Neural cell (in vitro differentiated cells): ENCODE data around the gene ATP1B2. TPM values are rescaled to one million over a fixed set of nuclear protein-coding genes. Genes with fewer than 3 reads are reported as not detected.

Experiments used
- H2AFZ ChIP-seq: fragments of 200-600, 300-800 bp; sonication (generic), shearing (Covaris generic); 2 replicates; pipeline ENCODE4 v1.6.0; 2014; ENCODE audit warnings: low read depth, mild to moderate bottlenecking, antibody characterized with exemption, low read length, moderate library complexity
- H3F3A ChIP-seq: fragments of 200-600 bp; shearing (Covaris generic); 2 replicates; pipeline ENCODE4 v1.6.1; 2016; ENCODE audit warnings: mild to moderate bottlenecking, moderate library complexity, mixed read lengths, antibody characterized with exemption, low read length; ENCODE audit not compliant: insufficient read depth, poor library complexity, severe bottlenecking
- H3K27ac ChIP-seq: fragments of 200-600, 300-800 bp; sonication (generic), shearing (Covaris generic); 2 replicates; pipeline ENCODE4 v1.5.1; 2014; ENCODE audit warnings: mild to moderate bottlenecking, low read length, moderate library complexity
- H3K27me3 ChIP-seq: fragments of 300-800, 200-600 bp; sonication (generic), shearing (Covaris generic); 2 replicates; pipeline ENCODE4 v1.6.0; 2014; ENCODE audit warnings: mild to moderate bottlenecking, low read depth, low read length, moderate library complexity; ENCODE audit not compliant: insufficient read depth
- H3K36me3 ChIP-seq: fragments of 300-800, 200-600 bp; sonication (generic), shearing (Covaris generic); 2 replicates; pipeline ENCODE4 v1.5.1; 2014; ENCODE audit warnings: mild to moderate bottlenecking, antibody characterized with exemption, low read length, moderate library complexity; ENCODE audit not compliant: insufficient read depth
- H3K4me2 ChIP-seq: fragments of 300-800, 200-600 bp; sonication (generic), shearing (Covaris generic); 2 replicates; pipeline ENCODE4 v1.6.0; 2014; ENCODE audit warnings: mild to moderate bottlenecking, low read length
- H3K4me3 ChIP-seq: fragments of 300-800, 200-600 bp; sonication (generic), shearing (Covaris generic); 2 replicates; pipeline ENCODE4 v1.5.1; 2014; ENCODE audit warnings: mild to moderate bottlenecking, low read length, moderate library complexity
- H3K79me2 ChIP-seq: fragments of 200-600 bp; shearing (Covaris generic); replicated peaks from 2 replicates; pipeline ENCODE4 v1.6.0; 2014; ENCODE audit warnings: mild to moderate bottlenecking, low read length, moderate library complexity; ENCODE audit not compliant: insufficient read depth
- H3K9ac ChIP-seq: fragments of 300-800, 200-600 bp; sonication (generic), shearing (Covaris generic); 2 replicates; pipeline ENCODE4 v1.6.1; 2016; ENCODE audit warnings: mild to moderate bottlenecking, low read length, mixed read lengths
- H3K9me2 ChIP-seq: fragments of 200-600 bp; shearing (Covaris generic); 2 replicates; pipeline ENCODE4 v1.6.1; 2016; ENCODE audit warnings: mild to moderate bottlenecking, low read length, mixed read lengths; ENCODE audit not compliant: insufficient read depth
- H3K9me3 ChIP-seq: fragments of 200-600, 300-800 bp; sonication (generic), shearing (Covaris generic); 2 replicates; pipeline ENCODE4 v1.6.1; 2016; ENCODE audit warnings: mild to moderate bottlenecking, mixed run types, low read length, moderate library complexity, mixed read lengths
- H4K20me1 ChIP-seq: fragments of 200-600 bp; shearing (Covaris generic); 2 replicates; pipeline ENCODE4 v1.6.1; 2016; ENCODE audit warnings: mild to moderate bottlenecking, mixed run types; ENCODE audit not compliant: insufficient read depth
- CTCF ChIP-seq: fragments of 450-650 bp; IDR thresholded peaks from 2 replicates; pipeline ENCODE4 v1.5.1; 2014; ENCODE audit warnings: antibody characterized with exemption, mild to moderate bottlenecking, moderate library complexity; ENCODE audit not compliant: poor library complexity, severe bottlenecking
- EP300 ChIP-seq: fragments of 450-650 bp; conservative IDR thresholded peaks from 2 replicates; pipeline ENCODE4 v1.6.1; 2014; ENCODE audit warnings: antibody characterized with exemption, mild to moderate bottlenecking, moderate library complexity; ENCODE audit not compliant: poor library complexity, severe bottlenecking
- EZH2 ChIP-seq: fragments of 200-600, 300-800 bp; shearing (Covaris generic), sonication (generic); IDR thresholded peaks from 2 replicates; pipeline ENCODE4 v1.6.1; 2014; ENCODE audit warnings: antibody characterized with exemption, low read length, borderline replicate concordance, mild to moderate bottlenecking; ENCODE audit not compliant: insufficient read depth, poor library complexity, severe bottlenecking
- MXI1 ChIP-seq: fragments of 450-650 bp; conservative IDR thresholded peaks from 2 replicates; pipeline ENCODE4 v1.6.1; 2014; ENCODE audit warnings: antibody characterized with exemption, mild to moderate bottlenecking; ENCODE audit not compliant: poor library complexity, severe bottlenecking
- POLR2AphosphoS5 ChIP-seq: IDR thresholded peaks from 2 replicates; pipeline ENCODE4 v1.6.1; 2012
- RAD21 ChIP-seq: fragments of 450-650 bp; conservative IDR thresholded peaks from 2 replicates; pipeline ENCODE4 v1.6.1; 2014; ENCODE audit warnings: antibody characterized with exemption, mild to moderate bottlenecking, moderate library complexity
- SMC3 ChIP-seq: fragments of 450-650 bp; conservative IDR thresholded peaks from 2 replicates; pipeline ENCODE4 v1.6.1; 2014; ENCODE audit warnings: antibody characterized with exemption, mild to moderate bottlenecking, moderate library complexity; ENCODE audit not compliant: poor library complexity
- TAF1 ChIP-seq: IDR thresholded peaks from 2 replicates; pipeline ENCODE4 v1.6.1; 2012; ENCODE audit warnings: low read depth
- polyA plus RNA-seq: library from polyadenylated mRNA; depleted of rRNA; stranded (reverse); fragments of >200 nt; gene quantifications from 2 replicates; pipeline ENCODE4 v1.2.3, GENCODE V29; 2014
- TF ChIP-seq, protein P1 (sequence below): IDR thresholded peaks from 2 replicates; pipeline ENCODE4 v1.6.1; 2012; ENCODE audit warnings: borderline replicate concordance

ATP1B2 gene
- polyA plus RNA-seq, 1 donor from 2014 or later = 4.2 TPM

DNA sequence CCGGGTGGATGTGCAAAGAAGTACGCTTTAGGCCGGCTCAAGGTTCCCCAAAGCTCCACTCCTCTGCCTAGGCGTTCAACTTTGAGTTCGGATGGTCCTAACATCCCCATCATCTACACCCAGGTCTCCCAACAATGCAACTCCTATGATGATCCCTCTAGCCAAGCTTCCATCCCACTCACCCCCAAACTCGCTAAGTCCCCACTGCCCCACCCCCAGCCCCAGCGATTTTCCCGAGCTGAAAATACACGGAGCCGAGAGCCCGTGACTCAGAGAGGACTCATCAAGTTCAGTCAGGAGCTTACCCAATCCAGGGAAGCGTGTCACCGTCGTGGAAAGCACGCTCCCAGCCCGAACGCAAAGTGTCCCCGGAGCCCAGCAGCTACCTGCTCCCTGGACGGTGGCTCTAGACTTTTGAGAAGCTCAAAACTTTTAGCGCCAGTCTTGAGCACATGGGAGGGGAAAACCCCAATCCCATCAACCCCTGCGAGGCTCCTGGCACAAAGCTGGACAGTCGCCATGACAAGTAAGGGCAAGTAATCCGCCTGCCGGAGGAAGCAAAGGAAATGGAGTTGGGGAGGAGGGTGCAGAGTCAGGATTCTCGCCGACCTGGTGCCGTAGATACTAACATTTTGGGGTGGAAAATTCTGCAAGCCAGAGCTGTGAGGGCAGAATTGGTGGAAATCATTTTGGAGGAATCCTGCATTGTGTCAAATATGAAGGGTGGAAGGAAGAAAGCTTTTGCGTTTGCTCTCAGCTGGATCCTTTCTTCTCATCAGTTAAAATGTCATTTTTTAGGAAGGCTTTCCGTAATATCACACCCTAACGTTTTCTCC, 36.6 kb downstream of the ATP1B2 start, which contains the start of gene TP53:
Gene TP53 (minus strand): TSS at position 419 of the 836 bp plus-strand sequence. CDS start 10,896 bp downstream, outside the sequence.
- no peaks in the 10 kb centered on the region for H3K36me3 ChIP-seq
- H3K9me3 ChIP-seq = no peaks in the 10 kb centered on the region
- H3K79me2 ChIP-seq = peaks cover 43% of the 10 kb centered on the region
- H3K27me3 ChIP-seq = no peaks in the 10 kb centered on the region
- peak within 1 kb of the TSS; percentile 98 for H3K9ac ChIP-seq
- peak within 1 kb of the TSS; percentile 51 for H2AFZ ChIP-seq
- peaks cover 5% of the 10 kb centered on the region for H3F3A ChIP-seq
- peak within 1 kb of the TSS; percentile 96 for H3K4me3 ChIP-seq
- peak within 1 kb of the TSS; percentile 100 for H3K27ac ChIP-seq
- TF ChIP-seq MXI1 (peak; percentile 95), EP300 (no peak), SMC3 (no peak), POLR2AphosphoS5 (peak; percentile 80), TAF1 (peak; percentile 89)
- TF ChIP-seq, protein P1, sequence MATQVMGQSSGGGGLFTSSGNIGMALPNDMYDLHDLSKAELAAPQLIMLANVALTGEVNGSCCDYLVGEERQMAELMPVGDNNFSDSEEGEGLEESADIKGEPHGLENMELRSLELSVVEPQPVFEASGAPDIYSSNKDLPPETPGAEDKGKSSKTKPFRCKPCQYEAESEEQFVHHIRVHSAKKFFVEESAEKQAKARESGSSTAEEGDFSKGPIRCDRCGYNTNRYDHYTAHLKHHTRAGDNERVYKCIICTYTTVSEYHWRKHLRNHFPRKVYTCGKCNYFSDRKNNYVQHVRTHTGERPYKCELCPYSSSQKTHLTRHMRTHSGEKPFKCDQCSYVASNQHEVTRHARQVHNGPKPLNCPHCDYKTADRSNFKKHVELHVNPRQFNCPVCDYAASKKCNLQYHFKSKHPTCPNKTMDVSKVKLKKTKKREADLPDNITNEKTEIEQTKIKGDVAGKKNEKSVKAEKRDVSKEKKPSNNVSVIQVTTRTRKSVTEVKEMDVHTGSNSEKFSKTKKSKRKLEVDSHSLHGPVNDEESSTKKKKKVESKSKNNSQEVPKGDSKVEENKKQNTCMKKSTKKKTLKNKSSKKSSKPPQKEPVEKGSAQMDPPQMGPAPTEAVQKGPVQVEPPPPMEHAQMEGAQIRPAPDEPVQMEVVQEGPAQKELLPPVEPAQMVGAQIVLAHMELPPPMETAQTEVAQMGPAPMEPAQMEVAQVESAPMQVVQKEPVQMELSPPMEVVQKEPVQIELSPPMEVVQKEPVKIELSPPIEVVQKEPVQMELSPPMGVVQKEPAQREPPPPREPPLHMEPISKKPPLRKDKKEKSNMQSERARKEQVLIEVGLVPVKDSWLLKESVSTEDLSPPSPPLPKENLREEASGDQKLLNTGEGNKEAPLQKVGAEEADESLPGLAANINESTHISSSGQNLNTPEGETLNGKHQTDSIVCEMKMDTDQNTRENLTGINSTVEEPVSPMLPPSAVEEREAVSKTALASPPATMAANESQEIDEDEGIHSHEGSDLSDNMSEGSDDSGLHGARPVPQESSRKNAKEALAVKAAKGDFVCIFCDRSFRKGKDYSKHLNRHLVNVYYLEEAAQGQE = peak; percentile 89
- H4K20me1 ChIP-seq = no peaks in the 10 kb centered on the region
- H3K9me2 ChIP-seq = no peaks in the 10 kb centered on the region
- H3K4me2 ChIP-seq = peak within 1 kb of the TSS; percentile 94

- Histone ChIP-seq H3K27ac (peak within 1 kb of the TSS; percentile 100), H3K27me3 (no peaks in the 10 kb centered on the region), H3K4me3 (peak within 1 kb of the TSS; percentile 96), H3K9ac (peak within 1 kb of the TSS; percentile 98), H3F3A (peaks cover 5% of the 10 kb centered on the region), H3K9me3 (no peaks in the 10 kb centered on the region), H3K4me2 (peak within 1 kb of the TSS; percentile 94), H3K9me2 (no peaks in the 10 kb centered on the region), H3K36me3 (no peaks in the 10 kb centered on the region), H3K79me2 (peaks cover 36% of the 10 kb centered on the region), H4K20me1 (no peaks in the 10 kb centered on the region), H2AFZ (peak within 1 kb of the TSS; percentile 51)
- TF ChIP-seq POLR2AphosphoS5 = peak; percentile 12
- peak; percentile 88 for TF ChIP-seq MXI1
- no peak for TF ChIP-seq EZH2
- TF ChIP-seq, protein P1 = no peak
- peak; percentile 92 for TF ChIP-seq RAD21
- peak; percentile 100 for TF ChIP-seq CTCF
- peak; percentile 54 for TF ChIP-seq EP300
- TF ChIP-seq TAF1 = no peak
- TF ChIP-seq SMC3 = peak; percentile 93
Measured at GRCh38 chr17:7687908-7688807, 37.4 kb downstream of the ATP1B2 start, which contains the start of gene WRAP53. Gene WRAP53, plus strand, starts transcription at chr17:7688477. Its CDS starts 172 bp downstream, at chr17:7688649.
